H54 (cell line): ENCODE data around the gene DDA1.

Experiments used
- DNase-seq: peaks from one replicate; pipeline ENCODE4 v3.0.0; 2011; ENCODE audit warnings: low spot score, mixed read lengths; ENCODE audit not compliant: insufficient read length
- FAIRE-seq: peaks from 3 replicates; lab custom pipeline; 2011; peaks lifted over from hg19 to GRCh38; lab: Jason Lieb, UNC
- POLR2A ChIP-seq: IDR thresholded peaks from 2 replicates; pipeline ENCODE4 v1.6.1; 2011; ENCODE audit warnings: low read depth, mild to moderate bottlenecking, low read length

Gene DDA1

DNA sequence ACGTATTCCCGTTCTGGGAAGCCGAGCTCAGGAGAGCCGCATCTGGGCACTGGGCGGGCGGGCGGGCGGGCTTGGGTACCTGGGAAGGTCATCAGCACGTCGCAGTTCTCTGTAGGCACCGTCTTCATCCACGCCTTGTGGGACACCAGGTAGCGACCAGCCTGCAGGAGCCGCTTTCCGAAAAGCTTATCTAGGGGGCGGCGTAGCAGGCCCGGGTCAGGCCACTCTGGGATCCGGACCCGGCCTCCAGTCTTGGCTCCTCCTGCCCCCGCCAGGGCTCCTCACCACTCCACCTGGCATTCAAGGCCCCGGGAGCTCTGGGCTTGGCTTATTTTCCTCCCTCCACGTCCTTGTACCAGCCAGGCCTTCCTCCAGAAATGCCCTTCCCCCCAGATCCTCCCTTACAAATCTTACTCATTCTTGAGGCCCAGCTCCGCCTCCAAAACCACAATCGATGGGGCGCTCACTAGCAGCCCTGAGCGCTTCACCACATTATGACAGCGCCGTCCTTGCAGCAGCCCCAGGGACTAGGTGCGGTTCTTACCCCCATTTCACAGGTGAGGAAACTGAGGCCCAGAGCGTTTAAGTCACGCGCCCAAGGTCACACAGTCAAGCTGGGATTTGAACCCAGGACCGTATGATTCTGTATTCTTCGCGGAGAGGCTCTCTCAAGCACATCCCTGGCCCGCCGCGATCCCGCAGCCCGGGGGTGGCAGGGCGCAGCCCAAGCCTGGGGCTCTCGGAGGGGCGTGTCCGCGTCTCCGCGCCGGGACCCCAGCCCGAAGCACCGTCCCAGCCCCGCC lies 24.4 kb downstream of the DDA1 start:
- peak; percentile 95 for DNase-seq
- TF ChIP-seq POLR2A = no peak
- no peak for FAIRE-seq

DNA sequence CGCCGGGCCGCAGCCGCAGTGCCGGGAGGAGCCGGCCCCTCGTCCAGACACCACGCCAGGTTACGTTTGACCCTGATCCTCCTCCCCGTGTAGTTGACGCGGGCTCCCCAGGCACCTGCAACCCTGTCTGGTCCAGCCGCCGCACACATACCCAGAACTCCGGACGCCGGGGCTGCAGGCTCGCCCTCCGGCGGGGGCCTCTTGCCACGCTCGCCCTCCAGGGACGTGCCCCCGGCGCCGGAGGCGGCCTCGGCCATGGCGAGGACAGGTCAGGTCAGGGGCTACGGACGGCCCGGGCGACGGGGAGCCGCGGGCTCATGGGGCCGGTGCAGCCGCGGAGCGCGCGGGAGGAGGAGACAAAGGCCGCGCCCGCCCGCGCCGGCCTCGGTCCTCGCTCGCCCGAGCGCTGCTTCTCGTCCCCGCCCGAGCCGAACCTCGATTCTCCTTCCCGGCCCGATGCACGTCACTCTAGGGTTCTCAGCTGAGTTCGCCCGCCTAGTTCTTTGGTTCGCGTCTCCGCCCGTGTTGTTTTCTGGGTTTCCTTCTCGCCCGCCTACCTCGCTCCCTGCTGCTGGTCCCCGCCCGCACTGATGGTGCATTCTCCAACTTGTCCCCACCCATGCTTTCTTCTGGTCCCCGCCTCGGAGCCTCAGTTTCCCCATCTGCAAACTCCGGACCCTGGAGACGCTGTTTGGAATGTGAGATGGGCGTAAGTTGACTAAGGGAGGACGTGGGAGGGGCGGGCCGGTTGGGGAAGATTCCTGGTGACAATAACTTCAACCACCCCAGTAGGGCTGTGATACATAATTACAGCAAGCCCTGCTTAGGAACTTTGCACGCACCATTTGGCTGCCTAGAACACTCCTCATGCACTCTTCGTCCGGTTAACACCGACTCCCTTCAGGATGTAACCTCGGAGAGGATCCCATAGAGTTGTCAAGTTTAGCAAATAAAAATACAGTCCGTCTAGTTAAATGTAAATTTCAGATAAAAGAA lies 25.3 kb downstream of the DDA1 start, which contains the start of gene ANO8:
ANO8 (minus strand) TSS at position 442 of the 996 bp plus-strand sequence; CDS start at position 257, 185 bp downstream.
- peak; percentile 50 for TF ChIP-seq POLR2A
- DNase-seq (peak; percentile 95), FAIRE-seq (no peak)

DNA sequence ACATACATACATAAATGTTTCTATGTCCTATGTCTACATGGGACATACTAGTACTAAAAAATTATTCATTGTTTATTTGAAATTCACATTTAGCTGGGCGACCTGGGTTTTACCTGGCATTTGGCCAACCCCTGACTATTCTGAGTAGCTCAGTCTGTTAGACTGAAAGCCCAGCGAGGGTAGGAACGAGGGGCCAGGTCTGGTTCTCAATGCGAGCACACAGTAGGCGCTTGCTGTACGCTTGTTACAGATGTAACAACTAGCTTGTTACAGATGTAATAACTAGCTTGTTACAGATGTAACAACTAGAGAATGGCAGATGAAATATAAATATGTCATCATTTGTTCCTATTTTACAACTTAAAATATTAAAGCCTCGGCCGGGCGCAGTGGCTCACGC lies 26.2 kb downstream of the DDA1 start:
- DNase-seq = no peak

DNA sequence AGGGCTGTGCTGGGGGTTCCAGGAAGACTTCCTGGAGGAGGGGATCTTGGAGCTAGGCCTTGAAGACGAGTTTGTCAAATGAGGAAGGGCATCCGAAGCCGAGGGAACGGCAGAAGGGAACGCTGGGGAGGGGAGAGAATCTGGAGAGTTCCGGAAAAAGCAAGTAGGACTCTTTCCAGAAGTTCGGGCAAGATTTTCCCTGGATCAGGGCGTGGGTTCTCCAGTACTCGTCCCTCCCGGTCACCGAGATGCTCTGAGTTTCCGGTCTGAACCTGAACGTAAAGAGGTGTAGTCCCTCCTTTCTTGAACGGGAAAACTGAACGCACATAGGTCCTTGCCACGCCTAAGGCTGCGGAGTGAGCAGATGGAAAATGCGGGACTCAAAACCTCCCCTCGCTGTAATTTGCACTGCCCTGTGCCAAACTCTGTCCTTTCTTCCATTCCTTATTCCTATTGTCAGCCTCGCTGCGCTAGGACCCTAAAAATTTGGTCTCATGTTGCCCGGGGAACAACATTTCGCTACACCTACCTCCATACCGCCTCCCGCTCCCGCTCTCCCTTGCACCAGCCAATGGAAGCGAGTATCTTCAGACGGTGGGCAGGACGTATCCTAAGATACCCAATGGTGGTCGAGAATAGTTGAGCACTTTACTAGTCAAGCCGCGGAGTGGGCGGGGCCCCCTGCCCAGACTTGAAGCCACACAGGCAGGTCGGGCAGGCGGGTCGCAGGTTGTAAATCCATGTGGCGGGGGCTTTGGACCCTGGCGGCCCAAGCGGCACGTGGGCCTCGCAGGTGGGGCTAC lies 27.7 kb downstream of the DDA1 start, which contains the start of gene GTPBP3:
GTPBP3 (plus strand) TSS at position 682 of the 803 bp plus-strand sequence; CDS start at position 741, 59 bp downstream.
- TF ChIP-seq POLR2A = peak; percentile 41

More for the DNA sequence above, 26.2 kb downstream of the DDA1 start:
- TF ChIP-seq POLR2A = no peak
- no peak for FAIRE-seq

DNA sequence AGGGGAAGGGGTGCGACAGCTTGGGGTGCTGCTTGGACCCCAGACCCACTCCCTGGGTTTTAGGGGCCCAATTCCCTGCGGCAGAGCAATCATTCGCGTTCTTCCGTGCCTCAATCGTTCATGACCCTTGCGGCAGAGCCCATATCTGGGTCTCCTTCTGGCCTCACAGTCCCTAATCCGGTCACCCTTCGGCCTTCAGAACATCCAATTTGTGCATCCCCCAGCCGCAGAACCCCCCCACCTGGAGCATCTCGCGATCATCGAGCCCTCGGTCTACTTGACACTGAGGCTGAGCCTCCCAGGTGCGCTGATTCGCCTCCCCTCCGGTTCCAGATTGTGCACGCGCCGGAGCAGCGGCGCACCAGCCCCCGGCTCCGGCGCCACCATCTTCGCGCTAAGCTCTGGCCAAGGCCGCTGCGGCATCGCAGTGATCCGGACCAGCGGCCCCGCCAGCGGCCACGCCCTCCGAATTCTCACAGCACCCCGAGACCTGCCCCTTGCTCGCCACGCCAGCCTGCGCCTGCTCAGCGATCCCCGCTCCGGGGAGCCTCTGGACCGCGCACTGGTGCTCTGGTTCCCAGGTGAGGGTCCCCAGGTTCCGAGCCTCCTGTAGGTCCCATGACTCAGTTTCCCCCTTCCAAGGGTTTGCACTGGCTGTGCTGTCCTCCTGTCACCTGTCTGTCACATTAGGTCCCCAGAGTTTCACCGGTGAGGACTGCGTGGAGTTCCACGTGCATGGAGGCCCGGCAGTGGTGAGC lies 28.5 kb downstream of the DDA1 start:
- TF ChIP-seq POLR2A = no peak
- FAIRE-seq (no peak), DNase-seq (no peak)

More for the DNA sequence above, 27.7 kb downstream of the DDA1 start, which contains the start of gene GTPBP3:
- DNase-seq (peak; percentile 95), FAIRE-seq (peak; percentile 72)

DNA sequence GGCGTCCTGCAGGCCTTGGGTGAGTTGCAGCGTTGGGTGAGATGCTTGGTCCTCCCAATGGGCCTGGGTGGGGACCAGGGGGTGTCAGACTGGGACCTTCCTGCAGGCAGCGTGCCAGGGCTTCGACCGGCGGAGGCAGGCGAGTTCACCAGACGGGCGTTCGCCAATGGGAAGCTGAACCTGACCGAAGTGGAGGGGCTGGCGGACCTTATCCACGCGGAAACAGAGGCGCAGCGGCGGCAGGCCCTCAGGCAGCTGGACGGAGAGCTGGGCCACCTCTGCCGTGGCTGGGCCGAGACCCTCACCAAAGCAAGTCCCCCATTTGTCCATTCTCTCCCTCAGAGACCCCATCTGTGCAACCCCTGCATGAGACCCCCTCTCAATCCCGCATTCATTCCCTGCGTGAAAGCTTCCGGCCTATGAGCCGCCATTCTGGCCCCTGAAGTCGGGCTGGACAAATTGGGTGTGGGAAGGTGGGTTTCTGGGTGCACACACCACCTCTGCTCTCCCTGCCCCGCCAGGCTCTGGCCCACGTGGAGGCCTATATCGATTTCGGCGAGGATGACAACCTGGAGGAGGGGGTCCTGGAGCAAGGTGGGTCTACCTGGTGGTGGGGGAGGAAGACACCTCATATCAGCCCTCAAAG lies 29.2 kb downstream of the DDA1 start:
- no peak for DNase-seq
- no peak for FAIRE-seq
- TF ChIP-seq POLR2A = no peak

DNA sequence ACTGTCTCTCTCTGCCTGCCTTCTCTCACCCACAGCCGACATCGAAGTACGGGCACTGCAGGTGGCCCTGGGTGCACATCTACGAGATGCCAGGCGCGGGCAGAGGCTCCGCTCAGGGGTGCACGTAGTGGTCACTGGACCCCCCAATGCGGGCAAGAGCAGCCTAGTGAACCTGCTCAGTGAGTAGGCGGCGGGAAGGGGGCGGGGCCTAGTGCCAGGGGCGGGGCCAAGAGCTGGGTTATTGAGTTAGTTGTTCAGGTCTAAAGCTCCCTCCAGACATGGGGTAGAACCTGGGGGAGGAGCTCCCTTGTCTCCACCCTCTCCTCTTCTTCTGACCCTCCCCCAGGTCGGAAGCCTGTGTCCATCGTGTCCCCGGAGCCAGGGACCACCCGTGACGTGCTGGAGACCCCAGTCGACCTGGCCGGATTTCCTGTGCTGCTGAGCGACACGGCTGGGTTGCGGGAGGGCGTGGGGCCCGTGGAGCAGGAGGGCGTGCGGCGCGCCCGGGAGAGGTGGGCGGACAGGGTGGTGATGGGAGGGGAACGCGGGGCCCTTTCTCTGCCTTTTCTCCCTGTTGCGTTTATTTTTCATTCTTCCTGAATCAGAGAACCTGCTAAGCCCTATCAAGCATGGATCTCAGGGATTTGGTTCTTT lies 29.9 kb downstream of the DDA1 start:
- no peak for TF ChIP-seq POLR2A
- DNase-seq (no peak), FAIRE-seq (no peak)

DNA sequence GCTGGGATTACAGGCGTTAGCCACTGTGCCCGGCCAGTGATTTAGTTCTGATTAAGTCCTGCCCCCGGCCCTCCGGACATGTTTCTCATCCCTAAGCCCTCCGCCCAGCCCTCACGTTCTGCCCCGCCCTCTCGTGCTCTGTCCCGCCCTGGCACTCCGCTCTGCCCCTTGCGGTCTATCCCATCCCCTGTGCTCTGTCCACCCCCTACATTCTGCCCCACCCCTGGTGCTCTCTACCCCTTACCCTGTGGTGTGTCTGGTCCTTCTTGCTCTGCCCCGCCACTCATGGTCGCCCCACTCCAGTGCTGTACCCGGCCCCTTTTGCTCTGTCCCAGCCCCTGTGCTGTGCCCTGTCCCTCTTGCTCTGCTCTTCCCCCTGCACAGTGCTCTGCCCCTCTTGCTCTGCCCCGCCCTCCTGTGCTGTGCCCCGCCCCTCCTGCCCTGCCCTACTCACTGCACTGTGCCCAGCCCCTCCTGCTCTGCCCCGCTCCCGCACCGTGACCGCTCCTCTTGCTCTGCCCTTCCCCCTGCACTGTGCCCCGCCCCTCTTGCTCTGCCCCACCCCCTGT lies 31.0 kb downstream of the DDA1 start:
- TF ChIP-seq POLR2A = no peak
- FAIRE-seq (no peak), DNase-seq (no peak)

DNA sequence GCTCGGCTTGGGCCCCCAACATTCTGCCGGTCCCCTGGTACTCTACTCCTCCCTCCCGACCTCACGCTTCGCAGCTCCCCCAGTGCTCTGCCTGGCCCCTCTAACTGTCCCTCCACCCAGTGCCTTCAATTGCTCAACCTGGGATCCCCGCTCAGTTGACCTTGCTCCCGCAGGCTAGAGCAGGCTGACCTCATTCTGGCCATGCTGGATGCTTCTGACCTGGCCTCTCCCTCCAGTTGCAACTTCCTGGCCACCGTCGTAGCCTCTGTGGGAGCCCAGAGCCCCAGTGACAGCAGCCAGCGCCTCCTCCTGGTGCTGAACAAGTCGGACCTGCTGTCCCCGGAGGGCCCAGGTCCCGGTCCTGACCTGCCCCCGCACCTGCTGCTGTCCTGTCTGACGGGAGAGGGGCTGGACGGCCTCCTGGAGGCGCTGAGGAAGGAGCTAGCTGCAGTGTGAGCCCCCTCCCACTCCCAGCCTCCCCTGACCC lies 31.6 kb downstream of the DDA1 start:
- FAIRE-seq = no peak

DNA sequence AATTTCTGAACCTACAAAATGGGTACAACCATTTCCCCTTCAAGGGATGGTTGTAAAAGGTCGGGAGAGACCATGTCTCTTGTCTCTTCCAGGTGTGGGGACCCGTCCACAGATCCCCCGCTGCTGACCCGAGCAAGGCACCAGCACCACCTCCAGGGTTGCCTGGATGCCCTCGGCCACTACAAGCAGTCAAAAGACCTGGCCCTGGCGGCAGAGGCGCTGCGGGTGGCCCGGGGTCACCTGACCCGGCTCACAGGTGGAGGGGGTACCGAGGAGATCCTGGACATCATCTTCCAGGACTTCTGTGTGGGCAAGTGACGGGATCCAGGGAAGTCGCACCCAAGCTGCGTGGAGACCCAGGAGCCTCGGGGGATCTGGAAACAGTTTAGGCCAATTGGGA lies 32.0 kb downstream of the DDA1 start:
- TF ChIP-seq POLR2A = no peak
- no peak for FAIRE-seq
- no peak for DNase-seq

More for the DNA sequence above, 31.6 kb downstream of the DDA1 start:
- no peak for TF ChIP-seq POLR2A
- DNase-seq = no peak

DNA sequence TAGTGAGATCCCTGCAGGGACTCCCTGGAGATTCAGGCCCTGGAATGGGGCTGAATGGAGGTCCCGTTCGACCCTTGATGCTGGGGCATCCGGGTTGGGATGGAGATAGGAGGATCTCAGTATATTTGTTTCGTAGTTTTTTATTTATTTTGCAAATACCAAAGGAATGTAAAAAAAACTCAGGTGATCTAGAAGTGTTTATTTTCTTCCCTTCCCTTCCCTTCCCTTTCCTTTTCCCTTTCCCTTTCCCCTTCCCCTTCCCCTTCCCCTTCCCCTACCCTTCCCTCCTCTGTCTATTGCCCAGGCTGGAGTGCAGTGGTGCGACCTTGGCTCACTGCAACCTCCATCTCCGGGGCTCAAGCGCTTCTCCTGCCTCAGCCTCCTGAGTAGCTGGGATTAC lies 32.5 kb downstream of the DDA1 start:
- DNase-seq = no peak
- FAIRE-seq = no peak
- no peak for TF ChIP-seq POLR2A
